Mesendoderm (in vitro differentiated cells): ENCODE data around the gene TSPO2.

Experiments
- DNase-seq: peaks from one replicate; pipeline ENCODE4 v3.0.0; 2013
- H2AK5ac ChIP-seq: 2 replicates; pipeline ENCODE4 v1.6.1; 2013; ENCODE audit warnings: low read length, inconsistent platforms
- H2BK120ac ChIP-seq: 2 replicates; pipeline ENCODE4 v1.6.1; 2013; ENCODE audit warnings: low read depth, mild to moderate bottlenecking, low read length, moderate library complexity, mixed read lengths
- H2BK15ac ChIP-seq: replicated peaks from 2 replicates; pipeline ENCODE4 v1.6.1; 2013; ENCODE audit warnings: low read depth, mild to moderate bottlenecking, moderate library complexity
- H2BK5ac ChIP-seq: 2 replicates; pipeline ENCODE4 v1.6.1; 2013; ENCODE audit warnings: low read length, inconsistent platforms
- H3K18ac ChIP-seq: 2 replicates; pipeline ENCODE4 v1.6.1; 2013; ENCODE audit warnings: mild to moderate bottlenecking, low read length, mixed read lengths
- H3K23ac ChIP-seq: one replicate; pipeline ENCODE4 v1.6.1; 2013; ENCODE audit warnings: low read length
- H3K27ac ChIP-seq: 2 replicates; pipeline ENCODE4 v1.5.1; 2013; ENCODE audit warnings: low read depth, mild to moderate bottlenecking, inconsistent platforms, low read length, moderate library complexity
- H3K27me3 ChIP-seq: 2 replicates; pipeline ENCODE4 v1.6.1; 2013; ENCODE audit warnings: low read length, control low read depth, mild to moderate bottlenecking, inconsistent platforms; ENCODE audit not compliant: insufficient read depth, poor library complexity
- H3K36me3 ChIP-seq: 2 replicates; pipeline ENCODE4 v1.6.1; 2013; ENCODE audit warnings: low read length, inconsistent platforms; ENCODE audit not compliant: control insufficient read depth, insufficient read depth
- H3K4ac ChIP-seq: one replicate; pipeline ENCODE4 v1.6.1; 2013; ENCODE audit warnings: low read depth, mild to moderate bottlenecking, low read length, moderate library complexity
- H3K4me1 ChIP-seq: 2 replicates; pipeline ENCODE4 v1.6.1; 2013; ENCODE audit warnings: low read depth, low read length, inconsistent platforms; ENCODE audit not compliant: control insufficient read depth
- H3K4me2 ChIP-seq: 2 replicates; pipeline ENCODE4 v1.6.1; 2013; ENCODE audit warnings: low read length
- H3K4me3 ChIP-seq: 2 replicates; pipeline ENCODE4 v1.5.1; 2013; ENCODE audit warnings: mild to moderate bottlenecking, low read length
- H3K56ac ChIP-seq: one replicate; pipeline ENCODE4 v1.6.1; 2013; ENCODE audit warnings: low read length
- H3K79me1 ChIP-seq: 2 replicates; pipeline ENCODE4 v1.6.1; 2013; ENCODE audit warnings: low read length, inconsistent platforms
- H3K79me2 ChIP-seq: 2 replicates; pipeline ENCODE4 v1.6.1; 2013; ENCODE audit warnings: mild to moderate bottlenecking, low read length; ENCODE audit not compliant: control insufficient read depth, insufficient read depth
- H3K9ac ChIP-seq: 2 replicates; pipeline ENCODE4 v1.6.1; 2013; ENCODE audit warnings: low read length, inconsistent platforms
- H4K5ac ChIP-seq: one replicate; pipeline ENCODE4 v1.6.1; 2013; ENCODE audit warnings: low read length
- H4K8ac ChIP-seq: one replicate; pipeline ENCODE4 v1.6.1; 2013; ENCODE audit warnings: low read depth, mild to moderate bottlenecking, control low read depth, low read length, moderate library complexity
- WGBS: extraction: QIAGEN DNeasy Blood & Tissue Kit; methylation state at CpG from one replicate; pipeline ENCODE4 v1.1.7; 2013; ENCODE audit warnings: low lambda C conversion rate, missing lambda C conversion rate; ENCODE audit not compliant: insufficient coverage; ENCODE audit errors: extremely low coverage; 5-methylcytosine and 5-hydroxymethylcytosine counted together

Gene TSPO2

DNA sequence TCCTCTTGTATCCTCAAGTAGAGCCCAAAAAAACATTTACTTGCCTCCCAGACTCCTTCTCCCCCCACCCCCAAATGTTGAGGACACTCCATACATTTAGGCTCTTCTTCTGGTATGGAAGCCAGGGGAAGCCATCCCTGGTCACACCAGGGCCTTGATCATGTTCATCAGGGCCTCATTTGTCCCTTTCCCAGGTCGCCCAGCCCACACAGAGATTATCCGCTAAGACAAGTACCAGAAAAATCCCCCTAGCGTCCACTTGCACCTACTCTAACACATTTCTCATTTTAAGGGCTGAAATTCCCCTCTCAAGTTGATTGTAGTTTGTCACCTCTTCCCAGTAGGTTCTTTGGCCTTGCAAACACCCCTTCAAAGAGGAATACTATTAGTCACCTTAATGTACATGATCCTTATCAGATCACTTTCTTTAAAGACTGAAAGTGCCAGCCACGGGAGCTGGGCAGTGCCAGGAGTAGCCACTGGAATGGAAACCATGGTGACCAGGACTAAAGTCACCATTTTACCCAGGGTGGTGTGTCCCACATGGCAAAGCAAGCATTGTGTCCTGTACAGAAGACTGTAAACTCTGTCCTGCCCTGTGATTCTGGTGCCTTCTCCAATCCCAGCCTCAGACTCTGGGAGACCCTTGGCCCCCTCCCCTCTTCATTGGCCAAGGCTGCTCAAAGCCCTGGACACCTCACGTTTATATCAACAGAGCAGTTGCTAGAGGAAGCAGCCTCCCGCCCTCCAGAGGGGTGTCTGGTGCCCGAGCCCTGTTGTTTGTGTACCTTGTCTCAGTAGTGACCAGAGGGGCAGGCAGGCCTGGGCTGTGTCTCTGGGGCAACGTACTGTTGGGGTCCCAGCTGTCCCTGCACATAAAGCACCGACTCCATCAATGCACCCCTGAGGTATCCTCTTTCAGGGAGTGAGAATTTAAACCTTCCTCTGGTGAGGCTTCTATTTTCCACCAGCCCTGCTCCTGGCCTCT is 5.8 kb downstream of the TSPO2 start:
- H3K79me2 ChIP-seq, result no peaks in the 10 kb centered on the region
- H3K4me3 ChIP-seq, result no peak overlapping the region
- H2BK15ac ChIP-seq, result no peak overlapping the region
- H3K9ac ChIP-seq, result no peak overlapping the region
- no peak overlapping the region for H4K8ac ChIP-seq
- no peak overlapping the region for H3K4ac ChIP-seq
- H3K4me1 ChIP-seq, result peaks cover 12% of the 10 kb centered on the region
- no peak overlapping the region for H4K5ac ChIP-seq
- no peaks in the 10 kb centered on the region for H3K79me1 ChIP-seq
- DNase-seq, result peak; percentile 35
- no peaks in the 10 kb centered on the region for H3K27me3 ChIP-seq
- no peak overlapping the region for H2AK5ac ChIP-seq
- H3K4me2 ChIP-seq, result no peak overlapping the region
- H2BK120ac ChIP-seq, result no peak overlapping the region
- no peak overlapping the region for H2BK5ac ChIP-seq
- H3K36me3 ChIP-seq, result no peaks in the 10 kb centered on the region
- H3K23ac ChIP-seq, result no peak overlapping the region
- H3K56ac ChIP-seq, result no peak overlapping the region
- no peak overlapping the region for H3K27ac ChIP-seq
- no CpG with 5 or more reads among the region's 9 CpGs for WGBS
- H3K18ac ChIP-seq, result no peak overlapping the region

DNA sequence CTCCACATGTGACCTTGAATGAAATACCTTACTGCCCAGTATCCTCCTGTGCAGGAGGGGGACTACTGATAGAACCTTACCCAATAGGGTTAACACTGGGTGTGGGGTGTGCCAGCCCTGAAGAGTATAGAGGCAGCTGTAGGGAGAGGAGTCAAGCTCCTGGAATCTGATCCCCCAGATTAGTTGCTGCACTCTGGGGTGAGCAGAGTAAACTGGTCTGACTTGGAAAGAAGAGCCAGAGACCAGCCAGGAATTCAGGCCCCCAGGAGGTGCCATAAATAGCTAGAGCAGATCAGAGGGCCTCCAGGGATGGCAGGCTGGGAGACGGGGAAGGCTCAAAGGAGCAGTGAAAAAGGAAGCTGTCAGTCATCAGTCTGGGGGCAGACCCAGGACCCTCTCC is 7.3 kb downstream of the TSPO2 start:
- Histone ChIP-seq H4K5ac (no peak overlapping the region), H3K23ac (peak overlapping the region; percentile 35), H3K18ac (no peak overlapping the region), H3K56ac (no peak overlapping the region), H3K27ac (no peak overlapping the region), H4K8ac (no peak overlapping the region), H2BK15ac (no peak overlapping the region), H3K27me3 (no peaks in the 10 kb centered on the region), H3K79me1 (no peaks in the 10 kb centered on the region), H2BK120ac (no peak overlapping the region), H3K4me2 (no peak overlapping the region), H3K4me3 (no peak overlapping the region), H3K9ac (no peak overlapping the region), H3K79me2 (no peaks in the 10 kb centered on the region), H2BK5ac (no peak overlapping the region), H3K36me3 (no peaks in the 10 kb centered on the region), H3K4ac (no peak overlapping the region), H3K4me1 (peaks cover 12% of the 10 kb centered on the region), H2AK5ac (no peak overlapping the region)
- peak; percentile 81 for DNase-seq
- no CpG with 5 or more reads among the region's 1 CpG for WGBS

GRCh38 chr6:41049955-41050354 is 7.7 kb downstream of the TSPO2 start:
- H2BK15ac ChIP-seq, result no peak overlapping the region
- DNase-seq, result no peak
- no peak overlapping the region for H2BK120ac ChIP-seq
- no peak overlapping the region for H4K8ac ChIP-seq
- H4K5ac ChIP-seq, result no peak overlapping the region
- no peaks in the 10 kb centered on the region for H3K36me3 ChIP-seq
- H3K27ac ChIP-seq, result no peak overlapping the region
- peak overlapping the region; percentile 35 for H3K23ac ChIP-seq
- H3K4me2 ChIP-seq, result no peak overlapping the region
- WGBS, result no CpG with 5 or more reads among the region's 7 CpGs
- H3K18ac ChIP-seq, result no peak overlapping the region
- H3K79me1 ChIP-seq, result no peaks in the 10 kb centered on the region
- no peak overlapping the region for H2AK5ac ChIP-seq
- H3K56ac ChIP-seq, result no peak overlapping the region
- peaks cover 12% of the 10 kb centered on the region for H3K4me1 ChIP-seq
- no peak overlapping the region for H3K4me3 ChIP-seq
- no peaks in the 10 kb centered on the region for H3K27me3 ChIP-seq
- no peaks in the 10 kb centered on the region for H3K79me2 ChIP-seq
- H2BK5ac ChIP-seq, result no peak overlapping the region
- no peak overlapping the region for H3K9ac ChIP-seq
- no peak overlapping the region for H3K4ac ChIP-seq

- H3K18ac ChIP-seq, result no peak overlapping the region
- peaks cover 12% of the 10 kb centered on the region for H3K4me1 ChIP-seq
- H3K79me1 ChIP-seq, result no peaks in the 10 kb centered on the region
- no peak overlapping the region for H3K56ac ChIP-seq
- H2BK120ac ChIP-seq, result no peak overlapping the region
- WGBS, result no CpG with 5 or more reads among the region's 3 CpGs
- no peak overlapping the region for H3K4ac ChIP-seq
- no peak overlapping the region for H2BK5ac ChIP-seq
- no peaks in the 10 kb centered on the region for H3K27me3 ChIP-seq
- H3K4me2 ChIP-seq, result no peak overlapping the region
- H3K79me2 ChIP-seq, result no peaks in the 10 kb centered on the region
- H3K4me3 ChIP-seq, result no peak overlapping the region
- no peak overlapping the region for H3K27ac ChIP-seq
- no peak for DNase-seq
- no peaks in the 10 kb centered on the region for H3K36me3 ChIP-seq
- no peak overlapping the region for H4K8ac ChIP-seq
- H3K23ac ChIP-seq, result no peak overlapping the region
- H4K5ac ChIP-seq, result no peak overlapping the region
- no peak overlapping the region for H2BK15ac ChIP-seq
- H2AK5ac ChIP-seq, result no peak overlapping the region
- H3K9ac ChIP-seq, result no peak overlapping the region
These were observed 8.3 kb downstream of the TSPO2 start for GRCh38 chr6:41050536-41050935.

DNA sequence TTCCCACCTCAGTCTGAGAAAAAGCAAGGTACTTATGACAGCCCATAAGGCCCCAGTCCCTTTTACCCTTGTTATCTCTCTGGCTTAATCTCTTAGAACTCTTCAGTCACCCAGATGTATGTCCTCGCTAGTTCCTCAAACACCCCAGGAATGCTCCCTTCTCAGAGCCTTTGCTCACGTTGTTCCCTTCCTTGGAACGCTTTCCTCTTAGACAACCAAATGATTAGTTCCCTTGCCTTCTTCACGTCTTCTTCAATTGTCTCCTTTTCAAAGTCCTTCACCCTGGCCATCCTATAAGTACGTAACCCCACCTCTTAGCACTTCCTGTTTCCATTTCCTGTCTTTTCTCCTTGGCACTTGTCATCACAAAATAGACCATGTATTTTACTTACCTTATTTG is 9.6 kb downstream of the TSPO2 start:
- Histone ChIP-seq H3K23ac (no peak overlapping the region), H2BK15ac (no peak overlapping the region), H3K4ac (no peak overlapping the region), H3K27me3 (no peaks in the 10 kb centered on the region), H3K79me2 (no peaks in the 10 kb centered on the region), H3K79me1 (no peaks in the 10 kb centered on the region), H3K18ac (no peak overlapping the region), H4K8ac (no peak overlapping the region), H3K27ac (no peak overlapping the region), H3K56ac (no peak overlapping the region), H3K36me3 (no peaks in the 10 kb centered on the region), H4K5ac (no peak overlapping the region), H3K4me1 (peaks cover 12% of the 10 kb centered on the region), H2BK120ac (no peak overlapping the region), H3K9ac (no peak overlapping the region), H3K4me2 (no peak overlapping the region), H3K4me3 (no peak overlapping the region), H2AK5ac (no peak overlapping the region), H2BK5ac (no peak overlapping the region)
- WGBS, result no CpG with 5 or more reads among the region's 5 CpGs
- no peak for DNase-seq
